HG03558 (cell line): ENCODE results near the gene MTF1.

Source experiments
- ATAC-seq: cut with Tn5 transposase; IDR thresholded peaks from one replicate; pipeline ENCODE4 v1.9.1; 2021; ENCODE audit warnings: moderate number of reproducible peaks; ENCODE audit not compliant: unreplicated experiment; ENCODE audit errors: extremely low read depth

The MTF1 gene

GRCh38 chr1:37872692-37873091 is 13.3 kb upstream of the MTF1 start:
- ATAC-seq, result no peak

- no peak for ATAC-seq
Observed at GRCh38 chr1:37868466-37868865, 9.1 kb upstream of the MTF1 start.

- ATAC-seq, result no peak
Observed at GRCh38 chr1:37867784-37868183, 8.4 kb upstream of the MTF1 start.

GRCh38 chr1:37866491-37866890 is 7.1 kb upstream of the MTF1 start:
- ATAC-seq, result no peak

GRCh38 chr1:37865348-37866120 is 6.1 kb upstream of the MTF1 start:
- ATAC-seq, result no peak

GRCh38 chr1:37862330-37862729 is 2.9 kb upstream of the MTF1 start:
- ATAC-seq, result no peak

GRCh38 chr1:37861151-37861550 is 1.8 kb upstream of the MTF1 start:
- no peak for ATAC-seq

GRCh38 chr1:37860346-37860666 is 914 bp upstream of the MTF1 start:
- no peak for ATAC-seq

GRCh38 chr1:37858931-37859506 is 373 bp downstream of the MTF1 start:
- ATAC-seq, result no peak

- ATAC-seq, result no peak
Observed at GRCh38 chr1:37854406-37854805, 5.0 kb downstream of the MTF1 start.

GRCh38 chr1:37853157-37853556 is 6.2 kb downstream of the MTF1 start:
- ATAC-seq, result no peak

- no peak for ATAC-seq
Observed at GRCh38 chr1:37851782-37852210, 7.6 kb downstream of the MTF1 start.

- ATAC-seq, result no peak
Observed at GRCh38 chr1:37851262-37851661, 8.1 kb downstream of the MTF1 start.

- no peak for ATAC-seq
Observed at GRCh38 chr1:37850352-37850955, 8.9 kb downstream of the MTF1 start.

GRCh38 chr1:37849480-37849879 is 9.9 kb downstream of the MTF1 start:
- no peak for ATAC-seq

- no peak for ATAC-seq
Observed at GRCh38 chr1:37846647-37847339, 12.6 kb downstream of the MTF1 start.

GRCh38 chr1:37845786-37846185 is 13.6 kb downstream of the MTF1 start:
- ATAC-seq, result no peak

- ATAC-seq, result no peak
Observed at GRCh38 chr1:37845049-37845646, 14.2 kb downstream of the MTF1 start.

- no peak for ATAC-seq
Observed at GRCh38 chr1:37844536-37844935, 14.9 kb downstream of the MTF1 start.

GRCh38 chr1:37841652-37842051 is 17.7 kb downstream of the MTF1 start:
- ATAC-seq, result no peak

- no peak for ATAC-seq
Observed at GRCh38 chr1:37840711-37841110, 18.7 kb downstream of the MTF1 start.
